A172 (cell line): ENCODE data around the gene MYMK. TPM values are rescaled to one million over a fixed set of nuclear protein-coding genes. Genes with fewer than 3 reads are reported as not detected.

Experiments
- DNase-seq: peaks from one replicate; pipeline ENCODE4 v3.0.0-alpha.2; 2015; ENCODE audit warnings: low spot score
- total RNA-seq: library from RNA; depleted of rRNA; stranded (reverse); fragments of >200 nt; shearing (Covaris generic); gene quantifications from 2 replicates; pipeline ENCODE4 v1.2.3, GENCODE V29; 2014

MYMK gene
- total RNA-seq, 1 experiment from 2014 or later: not detected

DNA sequence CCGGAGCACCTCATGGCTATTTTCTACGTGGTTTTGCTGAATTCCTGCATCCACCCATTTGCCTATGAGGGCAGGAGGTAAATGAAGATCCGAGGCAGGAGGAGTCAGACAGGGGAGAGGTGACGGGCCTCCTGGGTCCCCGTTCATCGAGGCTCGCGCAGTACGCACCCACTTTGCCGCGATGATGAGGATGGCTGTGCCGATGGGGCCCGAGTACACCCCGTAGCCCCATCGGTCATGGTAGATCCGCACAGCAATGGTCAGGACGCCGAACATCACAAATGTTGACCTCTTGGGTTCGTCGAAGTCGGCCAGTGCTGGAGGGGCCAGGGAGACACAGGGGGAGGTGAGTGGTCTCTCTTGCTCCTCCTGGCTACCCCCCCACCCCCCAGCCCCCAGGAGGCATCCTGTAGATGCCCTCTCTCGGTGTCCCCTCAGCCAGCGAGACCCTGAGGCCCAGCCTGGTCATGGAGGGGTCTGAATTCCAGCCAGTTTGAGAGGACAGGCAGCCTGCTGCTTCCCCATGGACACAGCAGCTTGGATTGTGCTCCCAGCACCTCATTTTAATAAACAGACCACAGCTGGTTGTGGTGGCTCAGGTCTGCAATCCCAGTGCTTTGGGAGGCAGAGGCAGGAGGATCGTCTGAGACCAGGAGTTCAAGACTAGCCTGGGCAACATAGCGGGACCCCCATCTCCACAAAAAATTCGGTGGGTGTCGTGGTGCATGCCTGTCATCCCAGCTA is 5.9 kb downstream of the MYMK start:
- DNase-seq: no peak

DNA sequence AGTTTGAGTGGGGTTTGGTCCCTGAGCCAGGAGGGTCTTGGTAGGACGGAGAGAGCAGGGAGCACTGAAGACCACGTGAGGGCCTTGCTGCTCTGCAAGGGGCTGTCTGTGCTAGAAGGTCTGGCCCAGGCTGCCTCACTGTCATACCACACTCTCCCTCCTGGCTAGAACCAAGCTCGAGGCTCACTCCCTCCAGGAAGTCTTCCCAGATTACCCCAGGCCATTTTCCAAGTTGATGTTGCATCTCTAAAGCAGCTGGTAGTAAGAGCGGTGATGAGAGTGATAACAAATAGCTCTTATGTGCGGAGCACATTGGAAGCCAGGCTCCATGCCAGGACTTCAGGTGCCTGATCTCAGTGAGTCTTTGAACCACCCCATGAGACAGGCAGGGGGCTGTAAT is 6.6 kb downstream of the MYMK start:
- no peak for DNase-seq

DNA sequence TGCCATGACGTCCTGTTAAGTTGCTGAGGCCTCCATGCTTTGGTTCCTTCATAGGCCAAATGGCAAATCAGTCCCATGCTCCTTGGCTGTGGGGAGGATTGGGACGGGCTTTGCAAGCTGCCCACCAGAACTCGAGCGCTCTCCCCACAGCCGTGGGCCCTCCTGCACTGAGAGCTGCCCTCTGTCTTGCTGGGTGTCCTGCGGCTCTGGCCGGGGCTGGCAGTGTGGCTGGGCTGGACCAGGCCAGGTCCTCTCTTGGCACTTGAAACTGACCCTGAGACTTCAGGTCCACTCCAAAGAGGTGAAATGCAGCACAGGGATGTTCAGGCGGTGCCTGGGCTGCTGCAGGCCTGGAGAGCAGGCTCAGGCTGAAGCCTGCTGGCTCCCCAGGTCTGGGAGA is 7.0 kb downstream of the MYMK start:
- no peak for DNase-seq

GRCh38 chr9:133516961-133517350 is 7.8 kb downstream of the MYMK start:
- DNase-seq: no peak

GRCh38 chr9:133516256-133516960 is 8.4 kb downstream of the MYMK start:
- no peak for DNase-seq

DNA sequence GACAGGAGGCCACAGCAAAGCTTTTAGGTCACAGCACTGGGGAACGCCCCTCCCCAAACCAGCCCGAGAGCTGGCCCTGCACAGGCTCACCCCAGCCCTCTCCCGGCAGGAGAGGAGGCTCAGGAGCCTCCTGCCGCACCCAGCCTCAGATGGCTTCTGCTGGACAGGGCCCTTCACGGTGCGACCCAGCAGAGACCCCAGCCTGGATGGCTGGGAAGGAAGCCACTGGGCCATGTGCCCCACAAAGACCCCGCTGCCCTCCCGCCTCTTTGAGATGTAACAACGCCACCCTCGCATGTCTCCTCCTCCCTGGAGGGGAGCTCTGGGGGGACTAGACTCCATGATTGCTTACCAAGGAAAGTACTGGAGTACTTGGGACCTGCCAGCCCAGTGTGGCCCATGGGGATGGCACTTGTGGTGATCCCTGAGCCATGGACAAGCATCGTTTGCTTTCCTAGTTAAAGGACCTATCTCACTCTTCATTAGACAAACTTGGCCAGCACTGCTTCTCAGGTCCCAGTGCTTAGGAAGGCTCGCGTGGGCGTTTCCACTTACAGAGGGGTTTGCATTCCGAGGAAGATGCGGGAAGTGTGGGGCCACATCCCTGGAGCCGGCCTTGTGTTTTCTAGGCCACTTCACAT is 9.0 kb downstream of the MYMK start:
- no peak for DNase-seq

- DNase-seq: no peak
These were observed 9.5 kb downstream of the MYMK start for GRCh38 chr9:133515240-133515610.

- DNase-seq: no peak
These were observed 10.1 kb downstream of the MYMK start for GRCh38 chr9:133514460-133515239.

DNA sequence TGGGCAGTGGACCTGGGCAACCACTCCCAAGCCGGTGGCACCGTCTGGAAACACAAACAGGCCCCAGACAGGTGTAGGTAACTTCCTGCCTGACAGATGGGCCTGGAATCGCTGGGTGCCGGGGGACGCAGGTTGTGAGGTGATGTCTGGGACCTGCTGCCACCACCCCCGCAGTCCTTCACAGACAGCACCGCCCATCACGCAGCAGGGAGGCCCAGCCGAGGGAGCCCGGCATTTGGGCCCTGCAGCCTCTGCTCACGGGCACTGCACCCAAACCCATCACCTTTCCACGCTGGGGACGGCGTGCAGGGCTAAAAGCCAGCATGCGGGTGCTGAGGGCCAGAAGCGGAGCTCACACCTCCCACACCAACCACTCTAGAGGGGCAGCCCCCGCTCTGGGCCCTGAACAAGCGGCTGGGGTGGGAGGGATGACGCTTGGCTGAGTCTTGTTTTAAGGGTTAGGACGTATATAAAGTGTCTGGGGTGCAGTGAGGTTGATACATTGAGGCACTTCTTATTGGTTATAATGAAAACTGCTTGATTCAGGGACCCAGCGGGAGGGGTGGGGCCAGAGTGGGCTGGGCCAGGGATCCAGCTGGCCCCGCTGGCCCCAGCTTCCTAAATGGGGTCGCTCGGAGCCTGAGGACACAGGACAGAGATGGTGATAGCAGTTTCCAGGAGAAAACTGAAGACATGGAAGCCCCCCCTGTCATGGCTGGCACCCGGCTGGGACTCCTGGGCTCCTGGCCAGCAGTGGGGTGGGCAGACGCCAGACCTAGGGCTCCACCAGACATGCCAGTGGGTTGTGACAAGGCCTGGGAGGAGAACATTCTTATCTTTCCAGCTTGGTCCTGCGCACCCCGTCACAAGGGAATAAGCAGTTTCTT is 11.3 kb downstream of the MYMK start:
- DNase-seq: no peak

DNA sequence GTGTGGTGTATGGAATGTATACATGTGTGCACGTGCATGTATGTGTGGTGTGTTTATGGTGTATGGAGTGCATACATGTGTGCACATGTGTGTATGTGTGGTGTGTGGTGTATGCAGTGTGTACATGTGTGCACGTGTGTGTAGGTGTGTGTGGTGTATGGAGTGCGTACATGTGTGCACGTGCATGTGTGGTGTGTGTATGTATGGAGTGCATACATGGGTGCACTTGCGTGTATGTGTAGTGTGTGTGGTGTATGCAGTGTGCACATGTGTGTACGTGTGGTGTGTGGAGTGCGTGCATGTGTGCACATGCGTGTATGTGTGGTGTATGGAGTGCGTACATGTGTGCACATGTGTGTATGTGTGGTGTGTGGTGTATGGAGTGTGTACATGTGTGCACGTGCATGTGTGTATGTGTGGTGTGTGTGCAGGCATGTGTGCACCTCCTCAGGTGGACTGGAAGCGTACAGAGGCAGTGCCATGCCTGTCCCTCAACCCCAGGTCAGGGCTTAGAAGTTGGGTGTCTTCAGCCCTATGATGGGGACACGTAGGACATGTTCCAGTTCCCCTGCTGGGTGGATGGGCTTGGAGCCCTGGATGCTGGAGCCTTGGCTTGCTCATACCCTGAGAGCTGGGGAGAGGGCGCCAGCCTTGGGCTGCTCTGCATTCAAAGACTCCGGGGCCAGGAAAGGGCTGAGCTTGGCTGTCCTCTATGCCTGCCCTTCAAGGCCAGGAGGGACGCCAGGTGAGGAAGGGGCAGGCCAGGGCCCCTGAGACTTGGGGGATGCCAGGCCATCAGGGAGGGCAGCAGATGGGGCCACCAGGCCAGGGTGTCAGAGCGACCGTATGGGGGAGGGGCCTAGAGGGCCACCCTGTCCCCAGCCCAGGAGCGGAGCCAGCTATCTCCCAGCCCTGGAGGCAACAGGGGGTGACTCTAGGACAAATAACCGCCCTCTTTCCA is 12.2 kb downstream of the MYMK start:
- no peak for DNase-seq

- no peak for DNase-seq
These were observed 13.2 kb downstream of the MYMK start for GRCh38 chr9:133511607-133512006.

- no peak for DNase-seq
These were observed 13.7 kb downstream of the MYMK start for GRCh38 chr9:133510926-133511505.

DNA sequence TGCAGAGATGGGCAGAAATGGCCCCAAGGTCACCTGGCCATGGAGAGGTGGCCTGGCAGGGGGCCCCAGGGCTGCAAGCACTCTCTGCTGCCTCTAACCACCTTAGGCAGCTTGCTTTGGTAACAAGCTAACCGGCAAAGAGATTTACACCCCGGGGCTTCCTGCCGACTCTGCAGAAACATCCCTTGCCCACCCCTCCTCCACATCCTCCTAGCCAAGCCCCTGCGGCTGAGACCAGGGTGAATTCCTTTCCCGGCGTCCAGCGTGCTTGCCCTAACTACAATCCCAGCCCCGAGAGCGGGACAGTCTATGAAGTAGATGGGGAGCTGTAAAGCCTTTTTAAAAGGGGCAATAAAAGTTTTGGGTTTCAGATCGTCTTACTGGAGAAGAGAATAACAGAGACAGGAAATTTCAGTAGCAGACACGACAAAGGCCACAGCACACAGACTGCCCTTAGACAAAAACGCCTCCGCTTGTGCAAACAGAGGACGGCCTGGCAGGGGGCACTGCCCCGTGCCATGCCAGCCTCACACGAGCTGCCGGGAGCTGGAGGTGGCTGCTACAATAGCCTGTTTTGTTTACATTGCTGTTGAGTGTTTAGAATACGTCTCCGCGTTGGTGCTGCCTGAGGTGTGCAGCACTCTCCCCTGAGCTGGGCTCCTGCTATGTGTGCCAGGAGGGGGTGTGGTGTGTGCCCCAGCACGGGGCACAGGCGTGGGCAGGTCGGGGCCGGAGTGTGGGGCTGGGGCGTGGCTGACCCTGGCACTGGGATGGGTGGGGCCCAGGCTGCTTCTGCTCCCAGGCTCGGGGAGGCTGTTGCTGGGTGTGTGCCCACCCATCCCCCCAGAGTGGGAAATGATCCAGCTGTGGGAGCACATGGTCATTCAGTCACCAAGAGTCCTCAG is 15.3 kb downstream of the MYMK start:
- DNase-seq: no peak

GRCh38 chr9:133508046-133508445 is 16.7 kb downstream of the MYMK start:
- no peak for DNase-seq

GRCh38 chr9:133507246-133507965 is 17.4 kb downstream of the MYMK start:
- DNase-seq: no peak

DNA sequence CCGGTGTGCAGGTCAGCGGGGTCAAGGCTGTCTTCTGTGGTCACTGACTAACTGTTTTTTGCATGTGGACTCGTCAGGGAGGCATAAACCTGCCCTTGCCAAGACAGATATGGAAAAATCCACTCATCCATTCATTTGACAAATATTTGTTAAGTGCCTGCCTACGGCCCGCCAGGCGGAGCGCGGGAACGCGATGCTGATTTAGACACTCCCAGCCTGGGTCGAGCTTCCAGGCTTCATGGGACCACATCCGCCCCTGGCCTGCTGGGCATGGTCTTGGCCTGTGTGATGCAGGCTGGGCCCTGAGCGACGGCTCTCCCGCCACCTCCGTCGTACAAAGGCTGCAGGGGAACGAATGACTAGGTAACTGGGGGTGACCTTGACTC is 18.1 kb downstream of the MYMK start:
- DNase-seq: peak; percentile 98

- DNase-seq: no peak
These were observed 18.7 kb downstream of the MYMK start for GRCh38 chr9:133505901-133506652.
